ENCODE measurements around the gene RAD17.

Gene RAD17

GRCh38 chr5:69335341-69335935 lies 34.2 kb upstream of the RAD17 start:
- Histone ChIP-seq H3K36me3 (ENCODE audit: insufficient read depth, insufficient read length, low read length) (no peaks in the 10 kb centered on the region), H3K4me1 (ENCODE audit: insufficient read depth, insufficient read length) (no peaks in the 10 kb centered on the region), H3K27me3 (ENCODE audit: insufficient read depth, insufficient read length) (no peaks in the 10 kb centered on the region), H3K9ac (ENCODE audit: insufficient read length, low read depth) (no peak overlapping the region), H3K4me3 (ENCODE audit: insufficient read length, low read depth) (no peak overlapping the region), H3K9me3 (ENCODE audit: insufficient read depth, low read length) (no peaks in the 10 kb centered on the region)
- DNase-seq (ENCODE audit: low read depth, low spot score) = no peak
- TF ChIP-seq ZNF274 (IDR thresholded peaks at IDR 0.05; ENCODE audit: low read depth, low read length) = no peak
- TF ChIP-seq SUZ12 (IDR thresholded peaks at IDR 0.05; ENCODE audit: extremely low read depth, insufficient read depth, insufficient read length) = no peak

DNA sequence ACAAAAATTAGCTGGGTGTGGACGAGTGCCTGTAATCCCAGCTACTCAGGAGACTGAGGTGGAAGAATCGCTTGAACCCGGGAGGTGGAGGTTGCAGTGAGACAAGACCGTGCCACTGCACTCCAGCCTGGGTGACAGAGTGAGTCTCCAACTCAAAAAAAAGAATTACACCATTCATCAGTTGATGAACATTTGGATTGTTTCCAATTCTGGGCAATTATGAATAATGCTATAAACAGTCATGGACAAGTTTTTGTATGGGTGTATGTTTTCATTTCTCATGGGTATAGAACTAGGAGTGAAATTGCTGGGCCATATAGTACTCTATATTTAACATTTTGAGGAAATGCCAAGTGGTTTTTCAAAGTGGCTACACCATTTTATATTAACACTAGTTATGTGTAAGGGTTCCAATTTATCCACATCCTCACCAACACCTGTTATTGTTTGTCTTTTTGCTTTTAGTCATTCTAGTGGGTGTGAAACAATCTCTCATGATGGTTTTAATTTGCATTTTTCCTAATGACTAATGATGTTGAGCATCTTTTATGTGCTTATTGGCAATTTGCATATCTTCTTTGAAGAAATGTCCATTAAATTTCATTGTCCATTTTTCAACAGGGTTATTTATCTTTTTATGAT lies 28.0 kb upstream of the RAD17 start:
- H3K4me3 ChIP-seq (ENCODE audit: insufficient read length, low read depth) = no peak overlapping the region
- H3K9ac ChIP-seq (ENCODE audit: insufficient read length, low read depth) = no peak overlapping the region
- TF ChIP-seq ZNF274 (IDR thresholded peaks at IDR 0.05; ENCODE audit: low read depth, low read length) (no peak), SUZ12 (IDR thresholded peaks at IDR 0.05; ENCODE audit: extremely low read depth, insufficient read depth, insufficient read length) (no peak), YY1 (IDR thresholded peaks at IDR 0.05; ENCODE audit: insufficient read depth, insufficient read length) (no peak)
- no peaks in the 10 kb centered on the region for H3K36me3 ChIP-seq (ENCODE audit: insufficient read depth, insufficient read length, low read length)
- no peak for DNase-seq (ENCODE audit: low read depth, low spot score)
- H3K4me1 ChIP-seq (ENCODE audit: insufficient read depth, insufficient read length) = no peaks in the 10 kb centered on the region
- no peaks in the 10 kb centered on the region for H3K9me3 ChIP-seq (ENCODE audit: insufficient read depth, low read length)
- H3K27me3 ChIP-seq (ENCODE audit: insufficient read depth, insufficient read length) = no peaks in the 10 kb centered on the region

DNA sequence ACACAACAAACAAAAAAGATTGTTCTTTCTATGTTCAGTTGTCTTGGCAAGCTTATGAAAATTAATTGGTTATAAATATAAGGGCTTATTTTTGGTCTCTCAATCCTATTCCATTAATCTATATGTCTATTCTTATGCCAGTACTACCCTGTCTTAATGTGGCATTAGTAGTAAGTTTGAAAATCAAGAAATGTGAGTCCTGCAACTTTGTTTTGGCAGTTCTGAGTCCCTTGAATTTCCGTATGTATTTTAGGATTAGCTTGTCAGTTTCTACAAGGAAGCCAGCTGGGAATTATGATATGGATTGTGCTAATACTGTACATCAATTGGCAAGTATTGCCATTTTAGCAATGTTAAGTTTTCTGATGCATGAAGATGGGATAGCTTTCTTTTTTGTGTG lies 26.5 kb upstream of the RAD17 start:
- H3K4me3 ChIP-seq (ENCODE audit: insufficient read length, low read depth) = no peak overlapping the region
- no peaks in the 10 kb centered on the region for H3K27me3 ChIP-seq (ENCODE audit: insufficient read depth, insufficient read length)
- H3K9ac ChIP-seq (ENCODE audit: insufficient read length, low read depth) = no peak overlapping the region
- no peaks in the 10 kb centered on the region for H3K4me1 ChIP-seq (ENCODE audit: insufficient read depth, insufficient read length)
- TF ChIP-seq ZNF274 (IDR thresholded peaks at IDR 0.05; ENCODE audit: low read depth, low read length) (no peak), SUZ12 (IDR thresholded peaks at IDR 0.05; ENCODE audit: extremely low read depth, insufficient read depth, insufficient read length) (no peak), YY1 (IDR thresholded peaks at IDR 0.05; ENCODE audit: insufficient read depth, insufficient read length) (no peak)
- H3K36me3 ChIP-seq (ENCODE audit: insufficient read depth, insufficient read length, low read length) = no peaks in the 10 kb centered on the region
- DNase-seq (ENCODE audit: low read depth, low spot score) = no peak
- no peaks in the 10 kb centered on the region for H3K9me3 ChIP-seq (ENCODE audit: insufficient read depth, low read length)

DNA sequence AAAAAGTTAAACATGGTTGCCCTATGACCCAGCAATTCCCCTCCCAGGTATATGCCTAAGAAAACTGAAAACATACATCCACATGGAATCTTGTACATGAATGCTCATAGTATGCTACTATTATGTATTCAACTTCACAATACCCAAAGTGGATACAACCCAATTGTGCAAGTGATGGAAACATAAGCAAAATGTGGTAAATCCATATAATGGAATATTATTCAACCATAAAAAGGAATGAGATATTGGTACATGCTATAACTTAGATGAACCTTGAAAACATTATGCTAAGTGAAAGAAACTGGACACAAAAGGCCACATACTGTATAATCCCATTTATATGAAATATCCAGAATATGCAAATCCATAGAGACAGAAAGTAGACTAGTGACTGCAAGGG lies 19.0 kb upstream of the RAD17 start:
- H3K9me3 ChIP-seq (ENCODE audit: insufficient read depth, low read length) = no peaks in the 10 kb centered on the region
- no peaks in the 10 kb centered on the region for H3K27me3 ChIP-seq (ENCODE audit: insufficient read depth, insufficient read length)
- DNase-seq (ENCODE audit: low read depth, low spot score) = no peak
- no peaks in the 10 kb centered on the region for H3K4me1 ChIP-seq (ENCODE audit: insufficient read depth, insufficient read length)
- H3K36me3 ChIP-seq (ENCODE audit: insufficient read depth, insufficient read length, low read length) = peaks cover 32% of the 10 kb centered on the region
- TF ChIP-seq YY1 (IDR thresholded peaks at IDR 0.05; ENCODE audit: insufficient read depth, insufficient read length) (no peak), ZNF274 (IDR thresholded peaks at IDR 0.05; ENCODE audit: low read depth, low read length) (no peak), SUZ12 (IDR thresholded peaks at IDR 0.05; ENCODE audit: extremely low read depth, insufficient read depth, insufficient read length) (no peak)
- no peak overlapping the region for H3K4me3 ChIP-seq (ENCODE audit: insufficient read length, low read depth)
- no peak overlapping the region for H3K9ac ChIP-seq (ENCODE audit: insufficient read length, low read depth)

DNA sequence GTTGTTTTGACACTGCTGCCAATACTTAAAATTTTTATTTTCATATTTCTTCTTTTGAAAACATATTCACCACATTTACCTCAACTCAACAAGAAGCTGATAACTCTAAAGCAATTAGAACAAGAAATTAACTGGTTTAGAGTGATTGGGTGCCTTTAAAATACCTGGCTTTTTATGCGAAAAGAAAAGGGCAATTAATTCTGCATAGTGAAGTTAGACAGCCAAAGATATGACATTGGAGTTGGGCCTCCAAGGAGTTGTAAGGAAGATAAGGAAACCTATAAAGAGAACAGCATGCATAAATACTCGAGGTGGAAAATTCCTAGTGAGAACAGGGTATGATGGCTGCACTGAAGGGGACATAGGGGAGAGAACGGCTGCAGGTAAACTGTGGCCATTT lies 9.9 kb upstream of the RAD17 start:
- no peaks in the 10 kb centered on the region for H3K4me1 ChIP-seq (ENCODE audit: insufficient read depth, insufficient read length)
- H3K9me3 ChIP-seq (ENCODE audit: insufficient read depth, low read length) = no peaks in the 10 kb centered on the region
- H3K9ac ChIP-seq (ENCODE audit: insufficient read length, low read depth) = no peak overlapping the region
- no peak overlapping the region for H3K4me3 ChIP-seq (ENCODE audit: insufficient read length, low read depth)
- no peaks in the 10 kb centered on the region for H3K27me3 ChIP-seq (ENCODE audit: insufficient read depth, insufficient read length)
- peaks cover 41% of the 10 kb centered on the region for H3K36me3 ChIP-seq (ENCODE audit: insufficient read depth, insufficient read length, low read length)
- DNase-seq (ENCODE audit: low read depth, low spot score) = no peak
- TF ChIP-seq SUZ12 (IDR thresholded peaks at IDR 0.05; ENCODE audit: extremely low read depth, insufficient read depth, insufficient read length) = no peak
- no peak for TF ChIP-seq ZNF274 (IDR thresholded peaks at IDR 0.05; ENCODE audit: low read depth, low read length)
- no peak for TF ChIP-seq YY1 (IDR thresholded peaks at IDR 0.05; ENCODE audit: insufficient read depth, insufficient read length)

DNA sequence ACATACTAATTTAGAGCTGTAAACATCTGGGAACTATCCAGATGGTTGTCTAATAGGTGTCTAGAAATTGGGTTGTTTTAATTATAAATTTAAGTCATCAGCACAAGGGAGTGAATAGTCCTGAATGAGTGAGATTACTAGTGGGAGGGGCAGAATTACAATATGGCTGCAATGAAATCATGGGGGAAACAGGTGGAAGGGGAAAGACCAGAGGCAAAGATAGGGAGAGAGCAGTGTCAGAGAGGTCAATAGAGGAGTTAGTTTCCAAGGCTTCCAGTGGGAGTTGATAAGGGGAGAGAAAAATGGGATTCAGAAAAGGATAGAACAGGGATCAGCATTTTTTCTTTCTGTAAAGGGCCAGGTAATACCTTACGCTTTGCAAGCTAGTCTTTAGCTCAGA lies 9.2 kb upstream of the RAD17 start:
- H3K36me3 ChIP-seq (ENCODE audit: insufficient read depth, insufficient read length, low read length) = peaks cover 41% of the 10 kb centered on the region
- H3K4me3 ChIP-seq (ENCODE audit: insufficient read length, low read depth) = no peak overlapping the region
- TF ChIP-seq ZNF274 (IDR thresholded peaks at IDR 0.05; ENCODE audit: low read depth, low read length) = no peak
- TF ChIP-seq SUZ12 (IDR thresholded peaks at IDR 0.05; ENCODE audit: extremely low read depth, insufficient read depth, insufficient read length) = no peak
- no peak for TF ChIP-seq YY1 (IDR thresholded peaks at IDR 0.05; ENCODE audit: insufficient read depth, insufficient read length)
- no peaks in the 10 kb centered on the region for H3K4me1 ChIP-seq (ENCODE audit: insufficient read depth, insufficient read length)
- H3K9me3 ChIP-seq (ENCODE audit: insufficient read depth, low read length) = no peaks in the 10 kb centered on the region
- no peak for DNase-seq (ENCODE audit: low read depth, low spot score)
- no peaks in the 10 kb centered on the region for H3K27me3 ChIP-seq (ENCODE audit: insufficient read depth, insufficient read length)
- H3K9ac ChIP-seq (ENCODE audit: insufficient read length, low read depth) = no peak overlapping the region

- no peaks in the 10 kb centered on the region for H3K4me1 ChIP-seq (ENCODE audit: insufficient read depth, insufficient read length)
- no peak for TF ChIP-seq ZNF274 (IDR thresholded peaks at IDR 0.05; ENCODE audit: low read depth, low read length)
- H3K9me3 ChIP-seq (ENCODE audit: insufficient read depth, low read length) = no peaks in the 10 kb centered on the region
- peaks cover 51% of the 10 kb centered on the region for H3K36me3 ChIP-seq (ENCODE audit: insufficient read depth, insufficient read length, low read length)
- H3K4me3 ChIP-seq (ENCODE audit: insufficient read length, low read depth) = no peak overlapping the region
- no peak overlapping the region for H3K9ac ChIP-seq (ENCODE audit: insufficient read length, low read depth)
- DNase-seq (ENCODE audit: low read depth, low spot score) = no peak
- no peaks in the 10 kb centered on the region for H3K27me3 ChIP-seq (ENCODE audit: insufficient read depth, insufficient read length)
Observed at GRCh38 chr5:69364414-69364813, 5.2 kb upstream of the RAD17 start.

Measured in NT2/D1 (cell line).